ENCODE results near the gene OTOA.
"Not testable (repeated sequence)": the region's sequence is repeated elsewhere in the genome, so short reads cannot be mapped to it uniquely, and the experiment has no call there.

The OTOA gene

GRCh38 chr16:21643785-21644184, 20.0 kb upstream of the OTOA start:
- no peak for TF ChIP-seq CTCF (IDR thresholded peaks at IDR 0.05; ENCODE audit: control insufficient read depth, extremely low read depth, insufficient read depth)
- no peak overlapping the region for H3K4me3 ChIP-seq (ENCODE audit: low read depth, low read length)
- DNase-seq (ENCODE audit: low read depth): no peak

GRCh38 chr16:21644674-21645073, 19.1 kb upstream of the OTOA start:
- DNase-seq (ENCODE audit: low read depth): no peak
- no peak overlapping the region for H3K4me3 ChIP-seq (ENCODE audit: low read depth, low read length)
- TF ChIP-seq CTCF (IDR thresholded peaks at IDR 0.05; ENCODE audit: control insufficient read depth, extremely low read depth, insufficient read depth): no peak

GRCh38 chr16:21645261-21645721, 18.5 kb upstream of the OTOA start:
- TF ChIP-seq CTCF (IDR thresholded peaks at IDR 0.05; ENCODE audit: control insufficient read depth, extremely low read depth, insufficient read depth): no peak
- no peak for DNase-seq (ENCODE audit: low read depth)
- H3K4me3 ChIP-seq (ENCODE audit: low read depth, low read length): no peak overlapping the region

GRCh38 chr16:21646091-21646490, 17.7 kb upstream of the OTOA start:
- H3K4me3 ChIP-seq (ENCODE audit: low read depth, low read length): no peak overlapping the region
- TF ChIP-seq CTCF (IDR thresholded peaks at IDR 0.05; ENCODE audit: control insufficient read depth, extremely low read depth, insufficient read depth): no peak
- no peak for DNase-seq (ENCODE audit: low read depth)

GRCh38 chr16:21646721-21647561, 16.8 kb upstream of the OTOA start:
- no peak for DNase-seq (ENCODE audit: low read depth)
- H3K4me3 ChIP-seq (ENCODE audit: low read depth, low read length): no peak overlapping the region
- TF ChIP-seq CTCF (IDR thresholded peaks at IDR 0.05; ENCODE audit: control insufficient read depth, extremely low read depth, insufficient read depth): no peak

GRCh38 chr16:21647562-21648164, 16.1 kb upstream of the OTOA start:
- no peak for DNase-seq (ENCODE audit: low read depth)
- TF ChIP-seq CTCF (IDR thresholded peaks at IDR 0.05; ENCODE audit: control insufficient read depth, extremely low read depth, insufficient read depth): no peak
- no peak overlapping the region for H3K4me3 ChIP-seq (ENCODE audit: low read depth, low read length)

GRCh38 chr16:21649826-21650406, 13.9 kb upstream of the OTOA start:
- not testable (repeated sequence) for DNase-seq (ENCODE audit: low read depth); H3K4me3 ChIP-seq (ENCODE audit: low read depth, low read length)

Data from LNCaP clone FGC (cell line).